K562 (cell line): Measurements from ENCODE around the gene ABCC5. TPM values are rescaled to one million over a fixed set of nuclear protein-coding genes. Genes with fewer than 3 reads are reported as not detected.

Experiments used
- E2F6 ChIP-seq, 2 experiments: IDR thresholded peaks; 2 replicates each; pipeline ENCODE4 v1.6.1; 2011; ENCODE audit warnings: borderline replicate concordance in 1 of 2, control low read depth in 1 of 2, low read depth in 1 of 2, low read length in 1 of 2, mild to moderate bottlenecking in 1 of 2, mixed read lengths in 1 of 2, moderate library complexity in 1 of 2; ENCODE audit not compliant: insufficient read depth in 1 of 2, insufficient read length in 1 of 2, poor library complexity in 1 of 2, severe bottlenecking in 1 of 2; ENCODE audit errors: extremely low read depth in 1 of 2
- GTF2A2 ChIP-seq: IDR thresholded peaks from 2 replicates; pipeline ENCODE4 v1.6.1; 2016; ENCODE audit warnings: mild to moderate bottlenecking, missing genetic modification characterization, missing compliant biosample characterization
- GTF2E2 ChIP-seq: fragments of 200-800 bp; sonication (Bioruptor generic); IDR thresholded peaks from 2 replicates; pipeline ENCODE4 v1.6.1; 2016; ENCODE audit warnings: missing genetic modification characterization, missing compliant biosample characterization
- HCFC1 ChIP-seq: IDR thresholded peaks from 2 replicates; pipeline ENCODE4 v1.6.1; 2012; ENCODE audit warnings: low read depth, low read length, improper control_type of control experiment
- LARP7 ChIP-seq: fragments of 450-650 bp; IDR thresholded peaks from 2 replicates; pipeline ENCODE4 v1.6.1; 2016
- LEF1 ChIP-seq: fragments of 450-650 bp; IDR thresholded peaks from 2 replicates; pipeline ENCODE4 v1.6.1; 2016; ENCODE audit warnings: mild to moderate bottlenecking
- NR0B1 ChIP-seq: fragments of 450-650 bp; IDR thresholded peaks from one replicate; pipeline ENCODE4 v1.6.1; 2018; ENCODE audit warnings: mild to moderate bottlenecking, moderate library complexity; ENCODE audit not compliant: partially characterized antibody
- PBX2 ChIP-seq, 2 experiments: IDR thresholded peaks in 1 of 2; conservative IDR thresholded peaks in 1 of 2; 2 replicates each; pipeline ENCODE4 v1.6.1; 2016; ENCODE audit warnings: low read depth in 2 of 2, mild to moderate bottlenecking in 1 of 2, missing compliant biosample characterization in 1 of 2, missing genetic modification characterization in 1 of 2, moderate library complexity in 1 of 2
- RAD51 ChIP-seq: fragments of 450-650 bp; IDR thresholded peaks from 2 replicates; pipeline ENCODE4 v1.7.1; 2016; ENCODE audit warnings: low read depth, mild to moderate bottlenecking, borderline replicate concordance
- RB1 ChIP-seq: fragments of 450-650 bp; IDR thresholded peaks from 2 replicates; pipeline ENCODE4 v1.6.1; 2017; ENCODE audit warnings: low read depth, mild to moderate bottlenecking
- RBBP5 ChIP-seq: fragments of 200-600 bp; sonication (generic); IDR thresholded peaks from 2 replicates; pipeline ENCODE4 v1.6.1; 2012; ENCODE audit warnings: borderline replicate concordance, mild to moderate bottlenecking, low read length, control low read depth, inconsistent platforms; ENCODE audit not compliant: insufficient read depth, poor library complexity, severe bottlenecking
- RNF2 ChIP-seq: sonication (generic); IDR thresholded peaks from 2 replicates; pipeline ENCODE4 v1.6.1; 2016
- STAT5A ChIP-seq: IDR thresholded peaks from 2 replicates; pipeline ENCODE4 v1.6.1; 2012; ENCODE audit warnings: low read length, inconsistent platforms, borderline replicate concordance
- STAT5B ChIP-seq: fragments of 250-450 bp; sonication (Bioruptor Pico); IDR thresholded peaks from 2 replicates; pipeline ENCODE4 v1.8.0; 2021; ENCODE audit warnings: mild to moderate bottlenecking, inconsistent platforms
- TCF7 ChIP-seq: sonication (generic); IDR thresholded peaks from 2 replicates; pipeline ENCODE4 v1.6.1; 2016; ENCODE audit warnings: antibody characterized with exemption, borderline replicate concordance
- THRAP3 ChIP-seq: fragments of 450-650 bp; IDR thresholded peaks from 2 replicates; pipeline ENCODE4 v1.6.1; 2016; ENCODE audit warnings: mild to moderate bottlenecking, inconsistent platforms, borderline replicate concordance
- YY1 ChIP-seq, 3 experiments: IDR thresholded peaks; 2 replicates each; pipeline ENCODE4 v1.6.1; 2011; ENCODE audit warnings: low read length in 2 of 3, mild to moderate bottlenecking in 2 of 3, moderate library complexity in 2 of 3, borderline replicate concordance in 1 of 3, control low read depth in 1 of 3, low read depth in 1 of 3; ENCODE audit not compliant: insufficient read depth in 3 of 3, insufficient replicate concordance in 2 of 3, control insufficient read depth in 1 of 3, insufficient read length in 1 of 3; ENCODE audit errors: extremely low read depth in 1 of 3
- polyA plus RNA-seq, 8 experiments: library from polyadenylated mRNA; depleted of rRNA in 4 of 8; stranded (reverse) in 5 of 8; unstranded in 3 of 8; fragments of >200 nt; fragmentation: Nextera tagmentation in 2 of 8; fragmentation: Illumina TruSeq in 1 of 8; extraction: Ambion mirVana in 2 of 8; extraction: Trizol in 1 of 8; gene quantifications; 2 replicates each; pipeline versions ENCODE4 v1.2.1 to v1.2.3, GENCODE V29; 2011 to 2014; ENCODE audit warnings: inconsistent platforms in 1 of 8, missing spikeins in 1 of 8
- total RNA-seq, 7 experiments: library from RNA; depleted of rRNA in 6 of 7; stranded (reverse); fragments of >200 nt in 6 of 7; fragmentation: Illumina TruSeq in 2 of 7; extraction: Trizol in 2 of 7; gene quantifications; 2 replicates each; pipeline versions ENCODE4 v1.2.1 to v1.2.3, GENCODE V29; 2011 to 2021; ENCODE audit warnings: low replicate concordance in 1 of 7

Gene ABCC5
- total and polyA plus RNA-seq, 9 of the 15 experiments (the other 6 are each of a cell fraction or from before 2014, with no cell fraction given), result 22.0 to 53.0 (median 41.9) TPM

DNA sequence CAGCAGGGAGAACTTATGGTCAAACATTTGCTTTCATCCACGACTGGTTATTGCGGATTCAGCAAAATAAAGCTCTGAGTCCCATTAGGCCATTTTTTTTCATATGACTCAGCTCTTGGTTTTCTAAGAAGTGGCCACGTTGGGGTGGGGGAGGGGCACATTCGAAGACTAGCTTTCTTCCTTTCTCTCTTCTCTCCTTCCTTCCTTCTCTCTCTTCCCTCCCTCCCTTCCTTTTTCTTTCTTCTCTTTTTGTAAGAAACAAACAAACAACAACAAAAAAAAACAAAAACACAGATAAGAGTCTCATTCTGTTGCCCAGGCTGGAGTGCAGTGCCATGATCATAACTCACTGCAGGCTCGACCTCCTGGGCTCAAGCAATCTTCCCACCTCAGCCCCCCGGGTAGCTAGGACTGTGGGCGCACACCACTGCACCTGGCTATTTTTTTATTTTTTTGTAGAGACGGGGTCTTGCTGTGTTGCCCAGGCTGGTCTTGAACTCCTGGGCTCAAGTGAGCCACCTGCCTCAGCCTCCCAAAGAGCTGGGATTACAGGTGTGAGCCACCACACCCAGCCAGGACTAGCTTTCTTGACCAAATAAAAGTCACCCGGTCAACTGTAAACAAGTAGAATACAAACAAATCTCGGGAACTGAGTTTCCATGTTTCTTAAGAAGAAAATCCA is 41.6 kb downstream of the ABCC5 start (continued):
- TF ChIP-seq STAT5B (CRISPR knock-in tag) (no peak), LARP7 (peak; percentile 88; the same call in 1 of the 2 replicates), LEF1 (peak; percentile 98), RBBP5 (peak; percentile 27), HCFC1 (no peak), YY1 (IDR thresholded peaks at IDR 0.05; ENCODE audit: borderline replicate concordance in 1 of 3, control insufficient read depth in 1 of 3, extremely low read depth in 1 of 3, insufficient read depth in 3 of 3, insufficient read length in 1 of 3, insufficient replicate concordance in 2 of 3, low read depth in 1 of 3, low read length in 2 of 3) (peak in 1 of 3 experiments; percentile 73), E2F6 (IDR thresholded peaks at IDR 0.05; ENCODE audit: borderline replicate concordance in 1 of 2, extremely low read depth in 1 of 2, insufficient read depth in 1 of 2, insufficient read length in 1 of 2, low read depth in 1 of 2, low read length in 1 of 2, poor library complexity in 1 of 2, severe bottlenecking in 1 of 2) (peak; percentile 70 to 76), STAT5A (peak; percentile 98), GTF2E2 (peak; percentile 32; the same call in 1 of the 2 replicates), RB1 (no peak; the same call in 1 of the 2 replicates), PBX2 (CRISPR knock-in tag; IDR thresholded peaks at IDR 0.05; ENCODE audit: low read depth) (no peak), PBX2 (tag; conservative IDR thresholded peaks at IDR 0.05; ENCODE audit: low read depth) (peak; percentile 15), TCF7 (no peak), NR0B1 (no peak), RNF2 (peak; percentile 84), RAD51 (0 out of 2 replicates have a peak, but pooled peaks have one; percentile 11), THRAP3 (peak; percentile 46; the same call in 1 of the 2 replicates), GTF2A2 (tag) (0 out of 2 replicates have a peak, but pooled peaks have one; percentile 28)
